KOPT-K1 (cell line): Measurements from ENCODE around the gene HMBS.
"Not testable (repeated sequence)": the region's sequence is repeated elsewhere in the genome, so short reads cannot be mapped to it uniquely, and the experiment has no call there.

Experiments used
- H3K27ac ChIP-seq: fragments of 200-600 bp; sonication (generic); 2 replicates; pipeline ENCODE4 v1.5.1; 2016; ENCODE audit warnings: antibody characterized with exemption, mild to moderate bottlenecking, low read depth, low read length; ENCODE audit not compliant: poor library complexity, severe bottlenecking
- H3K36me3 ChIP-seq: fragments of 200-600 bp; sonication (generic); 2 replicates; pipeline ENCODE4 v1.5.1; 2017; ENCODE audit warnings: antibody characterized with exemption, mild to moderate bottlenecking, low read length, moderate library complexity; ENCODE audit not compliant: insufficient read depth
- H3K9me3 ChIP-seq: fragments of 200-600 bp; sonication (generic); 2 replicates; pipeline ENCODE4 v1.5.1; 2017; ENCODE audit warnings: antibody characterized with exemption, low read length, mild to moderate bottlenecking; ENCODE audit not compliant: insufficient read depth, poor library complexity, severe bottlenecking

HMBS gene

DNA sequence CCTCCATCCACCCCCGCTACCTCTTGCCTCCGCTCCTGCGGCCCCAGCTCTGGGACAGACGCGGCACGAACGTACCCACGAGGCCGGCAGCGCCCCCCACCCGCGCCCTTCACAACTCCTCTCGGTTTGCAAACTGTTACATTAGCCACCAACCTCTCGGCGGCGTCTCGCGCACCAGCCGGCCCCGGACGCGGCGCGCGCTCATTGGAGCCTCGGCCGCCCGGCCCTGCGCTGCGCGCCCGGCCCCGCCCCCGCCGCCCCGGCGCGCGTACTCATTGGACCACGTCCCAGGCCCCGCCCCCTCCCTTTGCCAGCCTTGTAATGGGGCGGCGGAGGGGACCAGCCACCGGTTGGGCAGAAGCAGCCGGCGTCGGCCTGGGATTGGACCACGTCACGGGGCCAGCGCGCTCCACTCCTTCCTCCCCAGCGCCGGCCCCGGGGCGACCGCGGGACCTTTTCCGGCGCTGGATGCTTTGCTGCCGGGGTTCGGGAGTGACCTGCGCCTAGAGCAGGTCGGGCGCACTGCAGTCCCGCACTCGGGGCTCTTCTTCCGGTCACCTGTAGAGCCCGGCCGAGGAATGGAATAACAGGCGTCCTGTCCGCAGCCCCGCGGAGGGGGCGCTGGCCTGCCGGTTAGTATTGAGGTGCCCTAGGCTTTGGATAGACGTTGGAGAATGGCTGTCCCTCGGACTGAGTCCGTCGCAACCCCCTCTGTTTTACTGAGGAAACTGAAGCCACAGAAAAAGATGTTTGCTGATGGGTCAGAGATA, 27.5 kb upstream of the HMBS start, which contains the start of gene HYOU1:
Gene HYOU1 (minus strand): TSS at position 206 of the 770 bp plus-strand sequence. CDS start 1,045 bp downstream, outside the sequence.
- Histone ChIP-seq H3K36me3 (peaks cover 36% of the 10 kb centered on the region), H3K9me3 (no peaks in the 10 kb centered on the region), H3K27ac (peak within 1 kb of the TSS; percentile 87)

DNA sequence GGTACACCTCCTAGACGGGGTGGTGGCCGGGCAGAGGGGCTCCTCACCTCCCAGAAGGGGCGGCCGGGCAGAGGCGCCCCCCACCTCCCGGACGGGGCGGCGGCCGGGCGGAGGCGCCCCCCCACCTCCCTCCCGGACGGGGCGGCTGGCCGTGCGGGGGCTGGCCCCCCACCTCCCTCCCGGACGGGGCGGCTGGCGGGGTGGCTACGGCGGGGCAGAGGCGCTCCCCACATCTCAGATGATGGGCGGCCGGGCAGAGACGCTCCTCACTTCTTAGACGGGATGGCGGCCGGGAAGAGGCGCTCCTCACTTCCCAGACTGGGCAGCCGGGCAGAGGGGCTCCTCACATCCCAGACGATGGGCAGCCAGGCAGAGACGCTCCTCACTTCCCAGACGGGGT, 25.6 kb upstream of the HMBS start:
- not testable (repeated sequence) for H3K27ac ChIP-seq, H3K9me3 ChIP-seq
- peaks cover 17% of the 10 kb centered on the region for H3K36me3 ChIP-seq

DNA sequence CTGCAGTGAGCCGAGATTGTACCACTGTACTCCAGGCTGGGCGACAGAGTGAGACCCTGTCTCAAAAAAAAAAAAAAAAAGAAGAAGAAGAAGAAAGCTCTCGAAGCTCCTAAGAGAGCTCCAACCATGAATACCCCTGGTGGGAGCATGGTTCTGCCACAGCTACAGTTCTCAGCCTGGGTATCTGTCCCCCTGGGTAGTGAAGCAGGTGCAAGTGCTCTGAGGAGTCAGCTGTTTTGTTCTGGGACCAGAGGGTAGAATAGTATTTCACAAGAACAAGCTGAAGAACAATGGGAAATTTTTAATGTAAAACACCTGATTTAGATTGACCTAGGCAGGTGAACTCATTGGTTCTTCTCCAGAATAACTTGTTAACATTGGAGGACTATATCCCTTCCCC, 23.4 kb upstream of the HMBS start:
- H3K9me3 ChIP-seq, result no peaks in the 10 kb centered on the region
- H3K36me3 ChIP-seq, result no peaks in the 10 kb centered on the region
- H3K27ac ChIP-seq, result no peak overlapping the region

DNA sequence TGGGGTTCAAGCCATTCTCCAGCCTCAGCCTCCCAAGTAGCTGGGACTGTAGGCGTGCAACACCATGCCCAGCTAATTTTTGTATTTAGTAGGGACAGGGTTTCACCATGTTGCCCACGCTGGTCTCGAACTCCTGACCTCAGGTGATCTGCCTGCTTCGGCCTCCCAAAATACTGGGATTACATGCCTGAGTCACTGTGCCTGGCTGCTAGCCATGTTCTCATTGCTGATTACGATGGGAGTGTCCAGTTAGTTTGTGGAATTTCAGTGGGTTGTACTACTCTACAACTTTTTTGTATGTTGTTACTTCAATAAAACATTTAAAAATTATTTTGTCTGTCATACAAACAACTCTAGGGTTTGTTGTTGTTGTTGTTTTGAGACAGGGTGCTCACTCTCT, 21.9 kb upstream of the HMBS start:
- Histone ChIP-seq H3K9me3 (no peaks in the 10 kb centered on the region), H3K27ac (no peak overlapping the region), H3K36me3 (no peaks in the 10 kb centered on the region)

DNA sequence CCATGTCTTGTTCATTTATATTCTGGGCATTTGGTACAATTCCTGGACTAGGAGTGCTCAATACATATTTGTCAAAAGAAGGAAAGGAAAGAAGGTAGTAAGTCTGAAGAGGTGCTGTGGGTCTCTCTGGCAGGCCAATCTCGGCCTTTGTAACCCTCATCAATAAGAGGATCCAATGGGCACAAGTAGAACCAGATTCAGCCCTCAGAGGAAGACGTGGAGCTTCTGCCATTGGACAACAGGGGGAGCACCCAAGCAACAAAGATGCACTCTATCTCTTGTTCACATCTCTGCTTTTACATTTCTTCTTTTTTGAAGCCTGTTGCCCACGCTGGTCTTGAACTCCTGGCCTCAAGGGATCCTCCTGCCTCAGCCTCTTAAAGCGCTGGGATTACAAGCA, 19.3 kb upstream of the HMBS start:
- H3K36me3 ChIP-seq, result peaks cover 11% of the 10 kb centered on the region; the same call in 1 of the 2 replicates
- H3K9me3 ChIP-seq, result no peaks in the 10 kb centered on the region
- H3K27ac ChIP-seq, result no peak overlapping the region

GRCh38 chr11:119067371-119068222, 17.1 kb upstream of the HMBS start, which contains the start of gene VPS11:
VPS11 (plus strand) TSS chr11:119067818; CDS start chr11:119067824, 6 bp downstream.
- peak within 1 kb of the TSS; percentile 77 for H3K27ac ChIP-seq
- peaks cover 33% of the 10 kb centered on the region for H3K36me3 ChIP-seq
- no peaks in the 10 kb centered on the region for H3K9me3 ChIP-seq

DNA sequence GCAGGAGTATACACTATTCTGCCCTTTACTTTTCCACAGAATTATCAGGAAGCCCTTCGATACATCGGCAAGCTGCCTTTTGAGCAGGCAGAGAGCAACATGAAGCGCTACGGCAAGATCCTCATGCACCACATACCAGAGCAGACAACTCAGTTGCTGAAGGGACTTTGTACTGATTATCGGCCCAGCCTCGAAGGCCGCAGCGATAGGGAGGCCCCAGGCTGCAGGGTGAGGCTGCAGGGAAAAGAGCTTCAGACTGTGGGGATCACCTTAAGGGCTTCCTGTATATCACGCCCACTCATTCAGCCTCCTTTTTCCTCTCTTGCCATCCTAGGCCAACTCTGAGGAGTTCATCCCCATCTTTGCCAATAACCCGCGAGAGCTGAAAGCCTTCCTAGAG, 6.8 kb upstream of the HMBS start:
- Histone ChIP-seq H3K27ac (no peak overlapping the region), H3K9me3 (no peaks in the 10 kb centered on the region), H3K36me3 (peaks cover 87% of the 10 kb centered on the region)

- Histone ChIP-seq H3K36me3 (peaks cover 77% of the 10 kb centered on the region), H3K27ac (no peak overlapping the region), H3K9me3 (no peaks in the 10 kb centered on the region)
These were observed 5.8 kb upstream of the HMBS start for GRCh38 chr11:119078675-119079420.

- H3K9me3 ChIP-seq, result no peaks in the 10 kb centered on the region
- no peak overlapping the region for H3K27ac ChIP-seq
- H3K36me3 ChIP-seq, result peaks cover 60% of the 10 kb centered on the region
These were observed 2.9 kb upstream of the HMBS start for GRCh38 chr11:119081682-119082260.

- peaks cover 27% of the 10 kb centered on the region for H3K36me3 ChIP-seq
- peak overlapping the region; percentile 86 for H3K27ac ChIP-seq
- no peaks in the 10 kb centered on the region for H3K9me3 ChIP-seq
These were observed 761 bp downstream of the HMBS start for GRCh38 chr11:119085437-119085847.

DNA sequence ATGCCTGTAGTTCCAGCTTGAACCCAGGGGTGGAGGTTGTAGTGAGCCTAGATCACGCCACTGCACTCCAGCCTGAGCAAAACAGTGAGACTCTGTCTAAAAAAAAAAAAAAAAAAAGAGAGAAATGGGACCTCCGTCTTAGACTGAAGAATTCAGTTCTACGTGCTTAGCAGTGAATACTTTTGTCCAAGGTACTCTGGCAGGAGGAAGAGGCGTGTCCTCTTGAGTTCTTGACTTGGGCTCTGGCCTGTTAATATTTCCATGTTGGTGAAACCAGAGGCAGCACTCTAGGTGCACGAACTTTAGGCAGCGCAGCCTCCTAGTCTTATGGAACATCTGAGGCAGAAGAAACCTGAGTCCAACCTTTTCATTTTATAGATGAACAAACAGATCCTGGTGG, 2.4 kb downstream of the HMBS start:
- Histone ChIP-seq H3K27ac (peak overlapping the region; percentile 48), H3K36me3 (peaks cover 23% of the 10 kb centered on the region), H3K9me3 (no peaks in the 10 kb centered on the region)

DNA sequence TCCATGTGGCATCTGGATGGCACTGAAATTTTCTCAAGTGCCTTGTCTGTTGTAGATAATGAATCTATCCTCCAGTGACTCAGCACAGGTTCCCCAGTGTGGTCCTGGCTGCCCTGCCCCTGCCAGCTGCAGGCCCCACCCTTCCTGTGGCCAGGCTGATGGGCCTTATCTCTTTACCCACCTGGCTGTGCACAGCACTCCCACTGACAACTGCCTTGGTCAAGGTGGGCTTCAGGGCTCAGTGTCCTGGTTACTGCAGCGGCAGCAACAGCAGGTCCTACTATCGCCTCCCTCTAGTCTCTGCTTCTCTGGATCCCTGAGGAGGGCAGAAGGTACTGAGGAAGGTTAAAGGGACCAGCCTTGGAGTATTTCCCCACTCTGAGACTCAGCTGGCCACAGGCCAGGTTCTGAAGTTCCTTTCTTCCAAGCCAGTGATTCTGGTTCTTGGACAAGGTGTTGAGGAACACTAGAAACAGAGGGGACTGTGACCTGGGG, 3.1 kb downstream of the HMBS start:
- H3K27ac ChIP-seq, result peak overlapping the region; percentile 48
- peaks cover 24% of the 10 kb centered on the region for H3K36me3 ChIP-seq
- H3K9me3 ChIP-seq, result no peaks in the 10 kb centered on the region

- Histone ChIP-seq H3K36me3 (peaks cover 30% of the 10 kb centered on the region), H3K27ac (no peak overlapping the region)
These were observed 3.7 kb downstream of the HMBS start for GRCh38 chr11:119088406-119088805.

DNA sequence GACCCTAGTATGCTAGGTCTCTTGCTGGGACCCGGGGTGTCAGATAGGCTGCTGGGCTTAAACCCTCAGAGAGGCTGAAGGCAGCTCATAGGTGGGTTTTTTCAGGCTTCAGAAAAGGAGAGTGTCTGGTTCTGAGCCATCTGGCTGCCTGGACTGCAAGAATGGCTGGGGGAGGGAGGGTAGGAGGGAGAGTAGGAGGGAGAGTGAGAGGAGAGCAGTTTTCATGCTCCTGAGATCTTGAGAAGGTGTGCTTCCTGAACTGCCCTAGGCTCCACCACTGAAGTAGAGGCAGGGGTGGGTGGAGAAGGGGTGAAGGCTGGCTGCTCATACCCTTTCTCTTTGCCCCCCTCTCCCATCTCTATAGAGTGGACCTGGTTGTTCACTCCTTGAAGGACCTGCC, 4.6 kb downstream of the HMBS start:
- H3K27ac ChIP-seq, result no peak overlapping the region

More at GRCh38 chr11:119088406-119088805, 3.7 kb downstream of the HMBS start:
- no peaks in the 10 kb centered on the region for H3K9me3 ChIP-seq

More for the DNA sequence above, 4.6 kb downstream of the HMBS start:
- Histone ChIP-seq H3K36me3 (peaks cover 39% of the 10 kb centered on the region), H3K9me3 (no peaks in the 10 kb centered on the region)
